Esophagus muscularis mucosa (tissue), 4 donors: ENCODE data around the gene GRIP1. TPM values are rescaled to one million over a fixed set of nuclear protein-coding genes. Genes with fewer than 3 reads are reported as not detected.

Source experiments
- DNase-seq: peaks from one replicate; pipeline ENCODE4 v3.0.0-alpha.2; 2017; ENCODE audit errors: extremely low spot score
- H3K27ac ChIP-seq, 4 donors: fragments of 200-600 bp; sonication (generic); replicated peaks in 1 of 4; 1 replicate in 3 of 4; 2 replicates in 1 of 4; pipeline ENCODE4 v1.5.1; 2016 to 2019; ENCODE audit warnings: mild to moderate bottlenecking in 1 of 4
- H3K27me3 ChIP-seq, 4 donors: fragments of 200-600 bp; sonication (generic); one replicate each; pipeline versions ENCODE4 v1.5.1 to v1.6.0; 2016 to 2019
- H3K36me3 ChIP-seq, 4 donors: fragments of 200-600 bp; sonication (generic); one replicate each; pipeline ENCODE4 v1.5.1; 2016 to 2019
- H3K4me1 ChIP-seq, 4 donors: fragments of 200-600 bp; sonication (generic); one replicate each; pipeline ENCODE4 v1.5.1; 2016 to 2019
- H3K4me3 ChIP-seq, 4 donors: fragments of 200-600 bp; sonication (generic); 1 replicate in 2 of 4; 2 replicates in 2 of 4; pipeline ENCODE4 v1.5.1; 2016 to 2019; ENCODE audit warnings: mild to moderate bottlenecking in 4 of 4, moderate library complexity in 1 of 4
- H3K9me3 ChIP-seq, 4 donors: fragments of 200-600 bp; sonication (generic); 1 replicate in 3 of 4; 2 replicates in 1 of 4; pipeline ENCODE4 v1.5.1; 2016 to 2019
- EP300 ChIP-seq: sonication (generic); formaldehyde crosslinking; IDR thresholded peaks from one replicate; pipeline ENCODE4 v1.6.1; 2017; ENCODE audit warnings: antibody characterized with exemption
- POLR2A ChIP-seq: fragments of 450-650 bp; IDR thresholded peaks from one replicate; pipeline ENCODE4 v1.6.1; 2017; ENCODE audit warnings: antibody characterized with exemption, moderate library complexity, mild to moderate bottlenecking, low read depth
- POLR2AphosphoS5 ChIP-seq, 2 donors: sonication (generic); formaldehyde crosslinking; IDR thresholded peaks; one replicate each; pipeline ENCODE4 v1.6.1; 2017; ENCODE audit warnings: antibody characterized with exemption in 2 of 2
- WGBS: methylation state at CpG from one replicate; pipeline ENCODE4 v1.1.5; 2018; 5-methylcytosine and 5-hydroxymethylcytosine counted together
- intact Hi-C: fragments of 100-400 bp; cut with DNase I; formaldehyde crosslinking; loops from one replicate; pipeline ENCODE4 v1.15.1; 2023
- total RNA-seq, 4 donors: library from RNA; depleted of rRNA; stranded (reverse); fragments of >200 nt; gene quantifications; one replicate each; pipeline versions ENCODE4 v1.1.0 to v1.2.1, GENCODE V29; 2016
- TF ChIP-seq, protein P1 (sequence below), 3 experiments: fragments of 200-600 bp in 2 of 3; fragments of 450-650 bp in 1 of 3; sonication (generic) in 2 of 3; IDR thresholded peaks; one replicate each; pipeline ENCODE4 v1.5.1; 2017 to 2019; ENCODE audit warnings: antibody characterized with exemption in 3 of 3, mild to moderate bottlenecking in 2 of 3, moderate library complexity in 1 of 3

Gene GRIP1
- total RNA-seq, 4 donors from 2014 or later = 12.5 to 15.2 (median 13.6) TPM

DNA sequence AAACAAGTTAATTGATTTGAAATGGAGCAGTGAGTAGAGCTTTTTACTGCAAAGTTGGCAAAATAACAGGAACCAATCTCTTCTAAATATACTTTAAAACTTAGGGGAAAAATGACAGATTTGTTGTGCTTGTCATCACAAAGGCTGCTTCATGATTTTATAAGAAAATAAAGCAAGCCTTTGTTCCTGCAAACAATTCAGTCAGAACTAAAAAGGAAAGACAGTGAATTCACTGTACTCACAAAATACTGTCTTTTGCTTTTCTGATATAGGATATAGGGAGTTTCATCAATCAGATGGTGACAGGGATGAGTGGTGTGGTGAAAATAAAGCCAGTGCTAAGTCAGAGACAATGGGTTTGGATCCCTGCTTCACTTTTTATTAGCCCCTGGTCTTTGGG lies 250.6 kb downstream of the GRIP1 start:
- H3K27me3 ChIP-seq = no peaks in the 10 kb centered on the region
- intact Hi-C loops = no loop called here
- no peak for TF ChIP-seq POLR2A
- no peak for TF ChIP-seq POLR2AphosphoS5 (IDR thresholded peaks at IDR 0.05)
- TF ChIP-seq, protein P1, sequence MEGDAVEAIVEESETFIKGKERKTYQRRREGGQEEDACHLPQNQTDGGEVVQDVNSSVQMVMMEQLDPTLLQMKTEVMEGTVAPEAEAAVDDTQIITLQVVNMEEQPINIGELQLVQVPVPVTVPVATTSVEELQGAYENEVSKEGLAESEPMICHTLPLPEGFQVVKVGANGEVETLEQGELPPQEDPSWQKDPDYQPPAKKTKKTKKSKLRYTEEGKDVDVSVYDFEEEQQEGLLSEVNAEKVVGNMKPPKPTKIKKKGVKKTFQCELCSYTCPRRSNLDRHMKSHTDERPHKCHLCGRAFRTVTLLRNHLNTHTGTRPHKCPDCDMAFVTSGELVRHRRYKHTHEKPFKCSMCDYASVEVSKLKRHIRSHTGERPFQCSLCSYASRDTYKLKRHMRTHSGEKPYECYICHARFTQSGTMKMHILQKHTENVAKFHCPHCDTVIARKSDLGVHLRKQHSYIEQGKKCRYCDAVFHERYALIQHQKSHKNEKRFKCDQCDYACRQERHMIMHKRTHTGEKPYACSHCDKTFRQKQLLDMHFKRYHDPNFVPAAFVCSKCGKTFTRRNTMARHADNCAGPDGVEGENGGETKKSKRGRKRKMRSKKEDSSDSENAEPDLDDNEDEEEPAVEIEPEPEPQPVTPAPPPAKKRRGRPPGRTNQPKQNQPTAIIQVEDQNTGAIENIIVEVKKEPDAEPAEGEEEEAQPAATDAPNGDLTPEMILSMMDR (IDR thresholded peaks at IDR 0.05) = no peak
- TF ChIP-seq EP300 = no peak
- no peak overlapping the region for H3K4me3 ChIP-seq
- peaks cover 0 to 3% (median 0%) of the 10 kb centered on the region in 4 donors for H3K36me3 ChIP-seq
- H3K9me3 ChIP-seq = peaks cover 0 to 8% (median 0%) of the 10 kb centered on the region in 4 donors
- H3K4me1 ChIP-seq = no peaks in the 10 kb centered on the region
- DNase-seq = no peak
- H3K27ac ChIP-seq = no peak overlapping the region

DNA sequence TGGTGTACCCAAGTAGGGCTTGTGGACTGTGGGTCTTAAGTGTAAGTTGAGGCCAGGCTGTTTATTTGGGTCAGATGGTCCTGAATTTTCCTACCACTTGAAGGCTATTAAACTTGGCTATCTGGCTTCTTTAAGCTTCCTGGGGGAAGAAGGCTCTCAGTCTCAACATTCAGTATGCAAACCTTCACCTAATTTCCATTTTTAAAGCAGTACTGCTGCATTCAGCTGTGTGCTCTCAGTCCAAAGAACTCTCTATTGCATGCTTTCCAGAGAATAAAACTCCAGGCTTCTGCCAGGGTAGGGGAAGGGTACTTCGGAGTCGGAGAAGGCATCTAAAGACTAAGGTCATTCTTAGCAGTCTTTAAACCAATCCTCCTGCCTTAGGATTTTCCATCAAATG lies 252.2 kb downstream of the GRIP1 start:
- TF ChIP-seq POLR2A = no peak
- no peak for TF ChIP-seq POLR2AphosphoS5 (IDR thresholded peaks at IDR 0.05)
- TF ChIP-seq, protein P1 (IDR thresholded peaks at IDR 0.05) = no peak
- TF ChIP-seq EP300 = no peak
- Histone ChIP-seq H3K4me1 (no peaks in the 10 kb centered on the region), H3K27ac (no peak overlapping the region), H3K9me3 (peaks cover 0 to 8% (median 0%) of the 10 kb centered on the region in 4 donors), H3K4me3 (no peak overlapping the region), H3K36me3 (peaks cover 0 to 3% (median 0%) of the 10 kb centered on the region in 4 donors), H3K27me3 (no peaks in the 10 kb centered on the region)
- DNase-seq = no peak
- WGBS = 89% methylated on average over 2 of the region's 2 CpGs
- intact Hi-C loops = no loop called here

DNA sequence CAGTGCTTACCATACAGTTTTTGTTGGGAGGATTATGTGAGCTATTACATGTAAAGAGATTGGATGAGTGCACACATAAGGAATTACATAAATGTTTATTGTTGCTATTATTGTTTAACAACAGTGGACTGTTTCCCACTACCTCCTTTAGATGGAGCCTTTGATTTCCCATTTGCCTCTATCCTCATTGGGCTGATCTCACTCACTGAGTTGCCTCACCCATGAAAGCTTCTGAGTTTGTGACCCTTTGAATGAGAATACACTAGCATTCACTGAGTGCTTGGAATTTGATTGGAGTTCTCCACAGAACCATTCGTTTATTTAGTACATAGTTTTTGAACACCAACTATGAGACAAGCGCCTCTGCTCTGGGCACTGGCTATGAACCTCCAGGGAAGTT lies 255.6 kb downstream of the GRIP1 start:
- DNase-seq = no peak
- 71% methylated on average over 2 of the region's 2 CpGs for WGBS
- intact Hi-C loops = no loop called here
- Histone ChIP-seq H3K36me3 (peaks cover 0 to 9% (median 0%) of the 10 kb centered on the region in 4 donors), H3K9me3 (peaks cover 0 to 8% (median 0%) of the 10 kb centered on the region in 4 donors), H3K27ac (no peak overlapping the region), H3K4me3 (no peak overlapping the region), H3K27me3 (no peaks in the 10 kb centered on the region), H3K4me1 (no peaks in the 10 kb centered on the region)
- no peak for TF ChIP-seq POLR2AphosphoS5 (IDR thresholded peaks at IDR 0.05)
- no peak for TF ChIP-seq EP300
- TF ChIP-seq, protein P1 (IDR thresholded peaks at IDR 0.05) = no peak
- TF ChIP-seq POLR2A = no peak

DNA sequence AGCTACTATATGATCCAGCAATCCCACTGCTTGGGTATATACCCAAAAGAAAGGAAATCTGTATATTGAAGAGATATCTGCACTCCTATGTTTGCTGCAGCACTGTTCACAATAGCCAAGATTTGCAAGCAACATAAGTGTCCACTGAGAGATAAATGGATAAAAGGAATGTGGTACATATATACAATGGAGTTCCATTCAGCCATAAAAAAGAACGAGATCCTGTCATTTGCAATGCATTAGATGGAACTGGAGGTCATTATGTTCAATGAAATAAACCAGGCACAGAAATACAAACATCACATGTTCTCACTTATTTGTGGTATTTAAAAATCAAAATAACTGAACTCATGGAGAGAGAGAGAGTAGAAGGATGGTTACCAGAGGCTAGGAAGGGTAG lies 260.0 kb downstream of the GRIP1 start:
- 72% methylated on average over 1 of the region's 1 CpG for WGBS
- H3K4me3 ChIP-seq = no peak overlapping the region
- DNase-seq = no peak
- TF ChIP-seq EP300 = no peak
- TF ChIP-seq POLR2AphosphoS5 (IDR thresholded peaks at IDR 0.05) = no peak
- TF ChIP-seq, protein P1 (IDR thresholded peaks at IDR 0.05) = no peak
- no peak for TF ChIP-seq POLR2A
- intact Hi-C loops = no loop called here
- no peak overlapping the region for H3K27ac ChIP-seq
- H3K4me1 ChIP-seq = no peaks in the 10 kb centered on the region
- H3K9me3 ChIP-seq = no peaks in the 10 kb centered on the region
- no peaks in the 10 kb centered on the region for H3K27me3 ChIP-seq
- H3K36me3 ChIP-seq = peaks cover 0 to 9% (median 0%) of the 10 kb centered on the region in 4 donors

DNA sequence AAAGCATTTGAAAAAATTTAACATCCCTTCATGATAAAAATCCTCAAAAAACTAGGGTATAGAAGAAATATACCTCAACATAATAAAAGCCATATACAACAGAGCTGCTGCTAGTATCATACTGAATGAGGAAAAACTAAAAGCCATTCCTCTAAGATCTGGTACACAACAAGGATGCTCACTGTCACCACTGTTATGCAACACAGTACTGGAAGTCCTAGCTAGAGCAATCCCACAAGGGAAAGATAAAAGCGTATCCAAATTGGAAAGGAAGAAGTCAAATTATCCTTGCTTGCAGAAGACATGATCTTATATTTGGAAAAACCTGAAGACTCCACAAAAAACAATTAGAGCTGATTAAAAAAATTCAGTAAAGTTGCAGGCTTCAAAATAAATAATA lies 261.7 kb downstream of the GRIP1 start:
- Histone ChIP-seq H3K27me3 (no peaks in the 10 kb centered on the region), H3K4me3 (no peak overlapping the region), H3K27ac (no peak overlapping the region), H3K9me3 (no peaks in the 10 kb centered on the region), H3K4me1 (no peaks in the 10 kb centered on the region), H3K36me3 (peaks cover 0 to 9% (median 0%) of the 10 kb centered on the region in 4 donors)
- intact Hi-C loops = no loop called here
- 81% methylated on average over 1 of the region's 1 CpG for WGBS
- no peak for TF ChIP-seq POLR2A
- no peak for TF ChIP-seq POLR2AphosphoS5 (IDR thresholded peaks at IDR 0.05)
- TF ChIP-seq EP300 = no peak
- TF ChIP-seq, protein P1 (IDR thresholded peaks at IDR 0.05) = no peak
- DNase-seq = no peak
